HG03521 (cell line): ENCODE measurements around the gene EML2.
"Not testable (repeated sequence)": the region's sequence is repeated elsewhere in the genome, so short reads cannot be mapped to it uniquely, and the experiment has no call there.

ENCODE experiments used
- ATAC-seq: cut with Tn5 transposase; IDR thresholded peaks from one replicate; pipeline ENCODE4 v1.9.1; 2021; ENCODE audit warnings: mild to moderate bottlenecking, moderate library complexity; ENCODE audit not compliant: unreplicated experiment

Gene EML2

GRCh38 chr19:45638930-45639729, at the start of gene EML2:
Gene EML2 (minus strand): TSS chr19:45639397. CDS start chr19:45639376, 21 bp downstream.
- ATAC-seq: no peak

- ATAC-seq: no peak
Observed at GRCh38 chr19:45687599-45687998, 48.4 kb upstream of the EML2 start.

- not testable (repeated sequence) for ATAC-seq
Observed at GRCh38 chr19:45685045-45685444, 45.8 kb upstream of the EML2 start.

- ATAC-seq: no peak
Observed at GRCh38 chr19:45682908-45683307, 43.7 kb upstream of the EML2 start.

GRCh38 chr19:45682117-45682516, 42.9 kb upstream of the EML2 start:
- no peak for ATAC-seq

- peak; percentile 55 for ATAC-seq
Observed at GRCh38 chr19:45681391-45682015, 42.3 kb upstream of the EML2 start.

- no peak for ATAC-seq
Observed at GRCh38 chr19:45677351-45678230, 38.4 kb upstream of the EML2 start.

- no peak for ATAC-seq
Observed at GRCh38 chr19:45676851-45677263, 37.7 kb upstream of the EML2 start.

- ATAC-seq: no peak
Observed at GRCh38 chr19:45674946-45675345, 35.7 kb upstream of the EML2 start.

- peak; percentile 42 for ATAC-seq
Observed at GRCh38 chr19:45670670-45671453, 31.7 kb upstream of the EML2 start.

GRCh38 chr19:45668342-45668871, 29.2 kb upstream of the EML2 start:
- no peak for ATAC-seq

- no peak for ATAC-seq
Observed at GRCh38 chr19:45667620-45668341, 28.6 kb upstream of the EML2 start, which contains the start of gene GIPR. Gene GIPR (plus strand): TSS chr19:45668221. CDS start chr19:45669521, 1,300 bp downstream.

GRCh38 chr19:45664575-45664974, 25.4 kb upstream of the EML2 start:
- ATAC-seq: no peak

GRCh38 chr19:45663800-45664199, 24.6 kb upstream of the EML2 start:
- ATAC-seq: no peak

GRCh38 chr19:45660636-45661035, 21.4 kb upstream of the EML2 start:
- no peak for ATAC-seq

GRCh38 chr19:45659096-45659729, 20.0 kb upstream of the EML2 start:
- ATAC-seq: no peak

GRCh38 chr19:45657520-45658167, 18.4 kb upstream of the EML2 start:
- no peak for ATAC-seq

GRCh38 chr19:45655073-45655472, 15.9 kb upstream of the EML2 start:
- no peak for ATAC-seq

GRCh38 chr19:45653634-45654033, 14.4 kb upstream of the EML2 start:
- no peak for ATAC-seq
